Keratinocyte (primary cell): Measurements from ENCODE around the gene ABCB11. TPM values are rescaled to one million over a fixed set of nuclear protein-coding genes. Genes with fewer than 3 reads are reported as not detected.

ENCODE experiments used
- DNase-seq: peaks from one replicate; pipeline ENCODE4 v3.0.0-alpha.2; 2011; ENCODE audit warnings: low read depth, missing footprints, low spot score
- FAIRE-seq: peaks from 2 replicates; lab custom pipeline; 2011; peaks lifted over from hg19 to GRCh38; lab: Jason Lieb, UNC
- H2AFZ ChIP-seq: 2 replicates; pipeline ENCODE4 v1.6.0; 2012; ENCODE audit warnings: low read length, control low read depth, inconsistent platforms; ENCODE audit not compliant: control insufficient read depth
- H3K27ac ChIP-seq: 2 replicates; pipeline ENCODE4 v1.5.1; 2011; ENCODE audit warnings: low read length; ENCODE audit not compliant: control insufficient read depth, insufficient read depth
- H3K27me3 ChIP-seq: 3 replicates; pipeline ENCODE4 v1.6.0; 2011; ENCODE audit warnings: low read length; ENCODE audit not compliant: control insufficient read depth, insufficient read depth; ENCODE audit errors: extremely low read depth
- H3K36me3 ChIP-seq, 2 experiments: 2 replicates in 1 of 2; 3 replicates in 1 of 2; pipeline ENCODE4 v1.5.1; 2011; ENCODE audit warnings: low read length in 2 of 2, mild to moderate bottlenecking in 1 of 2; ENCODE audit not compliant: control insufficient read depth in 2 of 2, insufficient read depth in 2 of 2; ENCODE audit errors: extremely low read depth in 1 of 2
- H3K4me1 ChIP-seq: 3 replicates; pipeline ENCODE4 v1.5.1; 2011; ENCODE audit warnings: low read length; ENCODE audit not compliant: control insufficient read depth, insufficient read depth; ENCODE audit errors: extremely low read depth
- H3K4me2 ChIP-seq: 3 replicates; pipeline ENCODE4 v1.6.0; 2011; ENCODE audit warnings: low read depth, low read length; ENCODE audit not compliant: control insufficient read depth, insufficient read depth; ENCODE audit errors: extremely low read depth
- H3K4me3 ChIP-seq, 3 experiments: fragments of 200-600 bp in 1 of 3; sonication (generic) in 1 of 3; 2 replicates in 2 of 3; 3 replicates in 1 of 3; pipeline ENCODE4 v1.5.1; 2011 to 2016; ENCODE audit warnings: low read length in 3 of 3, mild to moderate bottlenecking in 3 of 3, control low read depth in 2 of 3, inconsistent platforms in 1 of 3, low read depth in 1 of 3, mixed read lengths in 1 of 3, mixed run types in 1 of 3, moderate library complexity in 1 of 3; ENCODE audit not compliant: control insufficient read depth in 2 of 3, insufficient read depth in 2 of 3; ENCODE audit errors: extremely low read depth in 1 of 3
- H3K79me2 ChIP-seq: 2 replicates; pipeline ENCODE4 v1.6.0; 2012; ENCODE audit warnings: low read length; ENCODE audit not compliant: control insufficient read depth, insufficient read depth
- H3K9ac ChIP-seq: 3 replicates; pipeline ENCODE4 v1.6.0; 2011; ENCODE audit warnings: low read length; ENCODE audit not compliant: control insufficient read depth, insufficient read depth; ENCODE audit errors: extremely low read depth
- H3K9me1 ChIP-seq: 3 replicates; pipeline ENCODE4 v1.6.0; 2011; ENCODE audit warnings: low read length; ENCODE audit not compliant: control insufficient read depth, insufficient read depth; ENCODE audit errors: extremely low read depth
- H3K9me3 ChIP-seq: 2 replicates; pipeline ENCODE4 v1.5.1; 2012; ENCODE audit warnings: low read depth, low read length; ENCODE audit not compliant: control insufficient read depth
- H4K20me1 ChIP-seq: 3 replicates; pipeline ENCODE4 v1.6.0; 2011; ENCODE audit warnings: low read length; ENCODE audit not compliant: control insufficient read depth, insufficient read depth; ENCODE audit errors: extremely low read depth
- CTCF ChIP-seq, 3 experiments: IDR thresholded peaks in 1 of 3; conservative IDR thresholded peaks in 1 of 3; optimal IDR thresholded peaks in 1 of 3; 2 replicates in 2 of 3; 3 replicates in 1 of 3; pipeline versions ENCODE3 to v1.5.1; 2011; ENCODE audit warnings: low read length in 3 of 3, mild to moderate bottlenecking in 3 of 3, moderate library complexity in 2 of 3, control low read depth in 1 of 3, inconsistent platforms in 1 of 3; ENCODE audit not compliant: insufficient read depth in 2 of 3; ENCODE audit errors: extremely low read depth in 1 of 3
- EZH2 ChIP-seq: IDR thresholded peaks from one replicate; pipeline ENCODE4 v1.6.1; 2012; ENCODE audit warnings: inconsistent platforms, mild to moderate bottlenecking, low read length, moderate library complexity
- dilution Hi-C: fragments of 300-500 bp; cut with MboI; formaldehyde crosslinking; loops from one replicate; pipeline ENCODE4 v1.7.0; 2020; ENCODE audit warnings: low sequenced_read_pairs; ENCODE audit not compliant: extremely low pct_ligation_motif_present
- polyA plus RNA-seq, 5 experiments: library from polyadenylated mRNA; depleted of rRNA in 3 of 5; stranded (reverse) in 3 of 5; stranded (forward) in 1 of 5; unstranded in 1 of 5; fragments of >200 nt; gene quantifications; 1 replicate in 1 of 5; 2 replicates in 3 of 5; 3 replicates in 1 of 5; pipeline versions ENCODE4 v1.2.1 to v1.2.3, GENCODE V29; 2011 to 2012; ENCODE audit warnings: missing spikeins in 2 of 5, low read depth in 1 of 5, low replicate concordance in 1 of 5

ABCB11 gene
- polyA plus RNA-seq, 1 donor (not counting 4 experiments of a cell fraction or from before 2014, with no cell fraction given) = 0.03 TPM

GRCh38 chr2:169014780-169015179 lies 16.3 kb downstream of the ABCB11 start:
- H3K9ac ChIP-seq = no peak overlapping the region
- no peaks in the 10 kb centered on the region for H3K9me3 ChIP-seq
- DNase-seq (no peak), FAIRE-seq (no peak)
- peaks cover 23% of the 10 kb centered on the region for H3K4me1 ChIP-seq
- H3K27ac ChIP-seq = no peak overlapping the region
- H3K4me2 ChIP-seq = no peak overlapping the region
- dilution Hi-C loops = no loop called here
- no peaks in the 10 kb centered on the region for H3K9me1 ChIP-seq
- H3K4me3 ChIP-seq = no peak overlapping the region
- no peaks in the 10 kb centered on the region for H4K20me1 ChIP-seq
- H3K27me3 ChIP-seq = no peaks in the 10 kb centered on the region
- H3K36me3 ChIP-seq = no peaks in the 10 kb centered on the region
- H3K79me2 ChIP-seq = no peaks in the 10 kb centered on the region
- no peak overlapping the region for H2AFZ ChIP-seq
- TF ChIP-seq CTCF (optimal IDR thresholded peaks at IDR 0.05 in 1 of 3, IDR thresholded peaks at IDR 0.05 in 1 of 3, conservative IDR thresholded peaks at IDR 0.05 in 1 of 3; ENCODE audit: extremely low read depth in 1 of 3, insufficient read depth in 2 of 3, low read length in 3 of 3) (no peak), EZH2 (no peak)

GRCh38 chr2:169013628-169014026 lies 17.5 kb downstream of the ABCB11 start:
- Histone ChIP-seq H3K4me2 (no peak overlapping the region), H4K20me1 (no peaks in the 10 kb centered on the region), H3K79me2 (no peaks in the 10 kb centered on the region), H3K9me3 (no peaks in the 10 kb centered on the region), H3K9ac (no peak overlapping the region), H3K4me3 (no peak overlapping the region), H3K36me3 (no peaks in the 10 kb centered on the region), H3K4me1 (peaks cover 23% of the 10 kb centered on the region), H2AFZ (no peak overlapping the region), H3K27me3 (no peaks in the 10 kb centered on the region), H3K27ac (no peak overlapping the region), H3K9me1 (no peaks in the 10 kb centered on the region)
- TF ChIP-seq CTCF (optimal IDR thresholded peaks at IDR 0.05 in 1 of 3, IDR thresholded peaks at IDR 0.05 in 1 of 3, conservative IDR thresholded peaks at IDR 0.05 in 1 of 3; ENCODE audit: extremely low read depth in 1 of 3, insufficient read depth in 2 of 3, low read length in 3 of 3) (no peak), EZH2 (no peak)
- dilution Hi-C loops = no loop called here
- no peak for FAIRE-seq
- DNase-seq = no peak
